ENCODE data around the gene LRFN2.
A peak's percentile ranks its signal among the peaks of the same experiment; 100 is the strongest.

The LRFN2 gene

DNA sequence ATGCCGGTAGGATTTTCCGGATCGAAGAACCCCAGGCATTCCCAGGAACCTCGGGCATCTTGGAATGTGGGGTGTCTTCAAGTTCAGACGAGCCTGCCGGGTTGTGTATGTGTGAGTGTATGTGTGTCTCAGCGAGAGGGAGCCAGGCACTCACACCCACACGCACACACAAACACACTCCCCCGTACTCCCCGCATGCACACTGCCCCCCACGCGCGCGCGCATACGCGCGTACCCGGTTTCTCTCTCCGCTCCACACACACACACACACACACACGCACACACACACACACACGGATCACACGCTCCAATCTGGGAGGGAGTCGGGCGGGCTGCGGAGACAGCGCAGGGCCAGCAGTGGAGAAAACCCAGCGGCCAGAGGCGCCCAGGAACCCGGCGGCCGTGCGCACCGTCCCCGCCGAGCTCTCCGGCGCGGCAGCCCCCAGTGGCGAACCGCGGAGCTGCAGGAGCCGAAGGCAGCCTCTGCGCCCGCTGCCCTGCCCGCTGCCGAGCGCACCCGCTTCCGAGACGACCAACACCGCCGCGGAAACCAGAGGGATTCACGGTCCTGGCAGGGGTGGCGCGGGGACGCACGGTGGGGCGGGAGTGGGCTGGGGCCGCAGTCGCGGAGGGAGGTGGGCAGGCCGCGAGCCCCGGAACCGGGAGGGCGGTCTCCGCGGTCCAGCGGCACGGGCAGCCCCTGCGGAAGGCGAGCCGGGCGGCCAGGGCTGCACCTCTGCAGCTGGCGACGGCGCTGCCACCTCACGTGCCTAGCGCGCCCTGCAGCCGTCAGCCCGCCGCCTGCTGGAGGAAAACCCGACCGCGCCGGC is at the start of gene LRFN2:
Gene LRFN2 (minus strand): TSS at position 125 of the 830 bp plus-strand sequence.
- DNase-seq (ENCODE audit: low read depth, low spot score) = peak; percentile 9

- DNase-seq (ENCODE audit: low read depth, low spot score) = no peak
Measured at GRCh38 chr6:40634429-40634828, 47.3 kb upstream of the LRFN2 start.

- no peak for DNase-seq (ENCODE audit: low read depth, low spot score)
Measured at GRCh38 chr6:40631744-40632143, 44.6 kb upstream of the LRFN2 start.

GRCh38 chr6:40630488-40630887 is 43.3 kb upstream of the LRFN2 start:
- no peak for DNase-seq (ENCODE audit: low read depth, low spot score)

DNA sequence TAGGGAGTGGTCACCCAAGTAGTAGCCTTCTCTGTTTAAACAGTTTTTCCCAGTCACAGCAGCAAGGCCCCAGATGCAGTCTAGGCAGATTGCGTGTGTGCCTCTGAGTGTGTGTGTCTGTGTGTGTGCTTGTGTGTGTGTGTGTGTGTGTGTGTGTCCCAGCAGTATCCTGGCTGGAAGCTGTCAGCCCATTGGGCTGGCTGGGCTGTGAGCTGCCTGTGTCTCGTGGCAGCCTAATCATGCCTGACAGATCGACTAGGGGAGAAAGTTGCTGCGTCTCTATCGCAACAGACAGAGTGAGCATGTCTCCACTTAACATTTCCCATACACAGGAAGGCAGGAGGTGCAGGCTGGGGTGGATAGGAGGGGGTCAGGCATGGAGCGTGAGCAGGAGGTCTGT is 42.9 kb upstream of the LRFN2 start:
- DNase-seq (ENCODE audit: low read depth, low spot score) = no peak

DNA sequence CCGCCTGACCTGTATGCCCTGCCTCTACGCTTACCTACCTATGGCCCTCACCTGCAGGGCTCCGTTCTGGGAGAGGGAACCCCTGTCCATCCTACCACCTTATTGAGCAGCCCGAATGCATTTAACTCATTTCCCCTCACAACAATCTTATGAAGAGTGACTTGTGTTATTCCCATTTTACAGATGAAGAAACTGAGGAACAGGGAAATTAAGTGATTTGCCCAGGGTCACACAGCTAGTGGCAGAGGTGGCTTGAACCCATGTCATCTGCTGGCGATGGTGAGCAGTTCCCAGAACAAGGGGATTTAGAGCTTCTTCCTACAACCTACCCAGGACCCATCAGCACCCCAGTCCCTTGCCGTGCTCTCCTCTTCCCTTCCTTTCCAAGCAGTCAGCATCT is 42.3 kb upstream of the LRFN2 start:
- no peak for DNase-seq (ENCODE audit: low read depth, low spot score)

- no peak for DNase-seq (ENCODE audit: low read depth, low spot score)
Measured at GRCh38 chr6:40627316-40627715, 40.2 kb upstream of the LRFN2 start.

- DNase-seq (ENCODE audit: low read depth, low spot score) = no peak
Measured at GRCh38 chr6:40626886-40627285, 39.7 kb upstream of the LRFN2 start.

DNA sequence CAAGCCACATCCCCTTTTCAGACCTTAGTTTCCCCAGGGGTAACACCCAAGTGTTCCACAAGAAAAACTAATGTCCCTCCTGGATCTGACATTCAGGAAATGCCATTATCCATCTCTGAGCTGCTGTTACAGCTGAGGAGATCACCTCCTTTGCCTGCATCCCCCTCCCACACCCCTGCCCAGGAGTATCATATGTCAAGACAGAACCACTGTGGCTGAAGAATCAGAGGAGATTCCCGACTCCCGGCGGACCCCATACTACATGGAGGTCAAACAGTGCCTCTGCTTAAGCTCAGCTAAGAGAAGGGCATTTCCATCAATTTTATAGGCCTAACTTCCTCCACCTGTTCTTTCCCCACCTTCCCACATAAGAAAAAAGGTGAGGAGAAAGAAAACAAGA is 36.8 kb upstream of the LRFN2 start:
- DNase-seq (ENCODE audit: low read depth, low spot score) = no peak

GRCh38 chr6:40623178-40623577 is 36.0 kb upstream of the LRFN2 start:
- DNase-seq (ENCODE audit: low read depth, low spot score) = no peak

DNA sequence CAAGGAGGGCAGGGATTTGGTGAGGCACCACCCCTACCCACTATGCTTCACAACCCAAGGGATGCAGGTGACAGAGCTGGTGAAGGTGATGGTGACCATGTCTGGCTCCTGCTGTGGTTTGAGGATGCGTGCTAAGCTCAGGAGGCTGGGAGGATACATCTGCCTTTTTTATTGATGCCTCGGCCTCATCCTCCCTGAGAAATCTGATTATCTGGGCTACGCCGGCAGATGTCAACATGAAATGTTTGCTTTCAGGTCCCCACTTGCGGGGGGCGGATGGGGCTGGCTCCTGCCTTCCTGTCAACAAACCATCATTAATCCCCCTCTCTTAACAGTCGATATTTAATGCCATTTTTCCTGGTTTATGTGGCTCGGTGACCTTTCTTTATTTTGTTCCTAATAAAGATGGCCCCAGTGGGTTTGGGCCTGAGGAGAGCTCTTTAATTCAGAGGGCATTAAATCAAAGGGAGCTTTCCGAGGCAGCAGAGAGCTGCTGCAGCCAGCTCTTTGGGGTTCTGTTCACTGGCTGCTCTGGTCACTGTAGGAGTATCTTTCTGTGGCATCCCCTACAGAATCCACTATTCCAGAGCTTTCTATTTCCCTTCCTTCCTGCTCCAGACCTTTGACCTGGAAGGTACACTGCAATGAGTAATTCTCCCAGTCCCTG is 33.5 kb upstream of the LRFN2 start:
- DNase-seq (ENCODE audit: low read depth, low spot score) = no peak

DNA sequence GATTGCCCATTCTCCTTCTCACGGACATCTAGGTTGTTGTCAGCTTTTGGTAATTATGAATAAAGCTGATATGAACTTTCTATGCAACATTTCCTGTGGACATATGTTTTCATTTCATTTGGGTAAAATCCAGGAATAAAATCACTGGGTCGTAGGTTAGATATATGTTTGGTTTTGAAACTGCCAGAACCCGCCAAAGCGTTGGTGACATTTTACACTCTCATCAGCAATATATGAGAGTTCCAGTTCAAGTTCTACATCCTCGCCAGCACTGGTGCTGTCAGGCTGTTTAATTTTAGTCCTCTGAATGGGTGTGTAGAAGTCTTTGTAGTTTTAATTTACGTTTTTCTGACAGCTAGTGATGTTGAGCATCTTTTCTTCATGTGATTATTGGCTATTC is 27.5 kb upstream of the LRFN2 start:
- no peak for DNase-seq (ENCODE audit: low read depth, low spot score)

- DNase-seq (ENCODE audit: low read depth, low spot score) = no peak
Measured at GRCh38 chr6:40611912-40612311, 24.7 kb upstream of the LRFN2 start.

- no peak for DNase-seq (ENCODE audit: low read depth, low spot score)
Measured at GRCh38 chr6:40611434-40611833, 24.3 kb upstream of the LRFN2 start.

DNA sequence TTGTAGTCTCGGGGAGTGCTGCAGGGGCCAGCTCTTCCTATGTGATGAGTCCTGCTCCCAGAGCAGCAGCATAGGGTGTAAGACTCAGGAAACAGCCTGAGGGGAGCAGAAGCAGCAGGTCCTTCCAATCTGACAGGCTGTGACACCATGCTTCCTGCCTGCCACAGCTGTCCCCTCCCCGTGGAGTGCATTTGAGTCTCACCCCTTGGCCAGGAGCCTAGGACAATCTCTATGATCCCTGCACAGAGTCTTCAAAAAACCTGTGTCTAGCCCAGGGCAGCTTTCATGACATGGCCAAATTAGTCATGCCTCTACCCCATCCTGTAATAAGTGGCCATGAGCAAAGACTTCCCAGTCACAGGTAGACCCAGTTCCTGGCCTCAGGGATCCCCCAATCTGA is 23.1 kb upstream of the LRFN2 start:
- no peak for DNase-seq (ENCODE audit: low read depth, low spot score)

DNA sequence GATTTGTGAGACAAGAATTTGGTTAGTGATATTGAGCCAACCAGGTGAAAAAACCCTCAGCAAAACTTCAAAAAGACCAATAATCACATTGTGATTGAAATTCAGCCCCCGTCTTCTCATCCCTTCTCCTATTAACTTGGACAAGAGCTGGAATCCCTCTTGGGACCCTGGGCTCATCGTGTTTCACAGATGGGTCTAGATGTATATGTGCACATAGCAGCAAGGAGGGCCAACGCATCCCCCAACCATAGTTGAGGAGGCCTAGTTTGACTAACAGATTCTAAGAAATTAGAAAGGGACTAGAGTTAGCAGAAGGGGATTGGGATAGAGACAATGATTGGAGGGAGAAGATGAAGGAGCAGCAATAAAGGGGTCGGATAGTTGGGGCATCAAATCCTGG is 19.8 kb upstream of the LRFN2 start:
- no peak for DNase-seq (ENCODE audit: low read depth, low spot score)

GRCh38 chr6:40606526-40606925 is 19.4 kb upstream of the LRFN2 start:
- no peak for DNase-seq (ENCODE audit: low read depth, low spot score)

DNA sequence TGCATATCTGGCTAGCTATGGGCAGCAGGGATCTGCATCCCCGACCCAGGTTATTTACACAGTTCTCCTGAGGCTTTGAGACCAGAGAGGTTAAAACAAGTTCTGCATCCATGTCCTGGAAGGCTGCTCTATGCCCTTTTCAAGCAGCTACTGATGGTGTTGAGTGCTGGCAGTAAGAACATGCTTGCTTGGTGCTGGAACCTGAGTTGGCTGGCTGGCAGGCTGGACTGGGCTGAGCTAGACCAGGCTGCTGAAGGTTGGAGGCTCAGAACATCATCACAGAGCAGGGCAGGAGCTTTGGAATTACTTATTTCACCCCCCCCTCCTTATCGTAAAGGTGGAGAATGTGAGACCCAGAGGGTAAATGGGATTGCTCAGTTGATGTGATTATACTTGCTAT is 16.9 kb upstream of the LRFN2 start:
- DNase-seq (ENCODE audit: low read depth, low spot score) = no peak

- no peak for DNase-seq (ENCODE audit: low read depth, low spot score)
Measured at GRCh38 chr6:40599555-40599954, 12.4 kb upstream of the LRFN2 start.

- no peak for DNase-seq (ENCODE audit: low read depth, low spot score)
Measured at GRCh38 chr6:40598516-40598915, 11.4 kb upstream of the LRFN2 start.

DNA sequence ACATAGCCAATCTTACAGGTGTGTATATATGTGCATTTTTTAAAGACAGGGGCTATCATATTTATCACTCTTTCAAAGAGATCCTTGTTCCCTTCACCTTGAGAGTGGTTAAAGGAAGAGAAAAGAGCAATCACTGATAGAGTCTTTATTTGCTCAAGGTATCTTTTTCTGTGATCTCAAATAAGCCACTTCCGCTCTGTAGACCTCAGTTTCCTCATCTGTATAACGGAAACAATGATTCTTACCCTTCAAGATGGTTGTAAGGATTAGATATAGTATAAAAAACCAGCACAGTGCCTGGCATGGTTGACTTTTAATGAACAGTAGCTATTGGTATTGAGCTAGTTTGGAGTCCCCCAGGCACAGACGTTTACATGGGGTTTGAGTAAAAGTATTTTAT is 10.1 kb upstream of the LRFN2 start:
- no peak for DNase-seq (ENCODE audit: low read depth, low spot score)

DNA sequence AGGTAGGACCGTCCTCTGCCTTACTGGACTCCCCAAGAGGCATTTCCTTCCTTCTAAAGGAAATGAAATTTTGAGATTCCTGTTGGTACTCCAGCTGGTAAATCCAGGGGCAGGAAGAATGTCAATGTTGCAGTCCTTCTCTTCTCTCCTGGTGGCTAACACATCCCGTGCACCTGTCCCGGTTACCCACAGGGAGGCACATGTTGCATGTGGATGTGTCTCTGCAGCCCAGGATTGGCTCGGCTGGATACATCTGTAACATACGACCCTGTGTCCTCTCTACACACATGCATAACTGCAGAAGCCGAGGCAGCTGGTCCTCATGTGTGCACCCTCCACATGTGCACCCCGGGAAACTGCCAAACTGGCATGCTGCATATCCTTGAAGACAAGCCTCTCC is 1.3 kb upstream of the LRFN2 start:
- no peak for DNase-seq (ENCODE audit: low read depth, low spot score)

DNA sequence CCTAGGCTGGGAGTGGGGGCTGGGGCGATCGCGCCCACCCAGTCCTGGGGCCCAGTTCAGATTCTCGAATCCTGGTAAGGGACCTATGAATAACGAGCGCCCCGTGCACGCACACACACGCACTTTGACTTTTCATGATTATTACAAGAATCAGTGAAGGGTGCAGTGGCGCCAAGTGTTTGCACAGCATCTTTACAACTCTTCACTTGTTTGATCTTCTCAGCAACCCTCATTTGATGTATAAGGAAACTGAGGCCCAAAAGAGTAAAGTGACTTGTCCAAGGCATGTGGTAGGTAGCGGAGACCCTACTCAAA is 863 bp upstream of the LRFN2 start:
- no peak for DNase-seq (ENCODE audit: low read depth, low spot score)

Data from smooth muscle cell of the brain vasculature (primary cell).